Subcutaneous adipose tissue (tissue), 4 donors: ENCODE measurements around the gene PAX8. TPM values are rescaled to one million over a fixed set of nuclear protein-coding genes. Genes with fewer than 3 reads are reported as not detected.

ENCODE experiments used
- total RNA-seq, 4 donors: library from RNA; depleted of rRNA; stranded (reverse); fragments of >200 nt; gene quantifications; one replicate each; pipeline ENCODE4 v1.1.0, GENCODE V29; 2016
- TF ChIP-seq, protein P1 (sequence below): fragments of 450-650 bp; IDR thresholded peaks from one replicate; pipeline ENCODE4 v1.5.1; 2016; ENCODE audit warnings: low read depth, mild to moderate bottlenecking, control low read depth, antibody characterized with exemption, moderate library complexity

Gene PAX8
- 10 to 100 TPM in 1 of 4 donors, 1 to 10 TPM in 3; 2.8 to 10.7 (median 5.8) TPM for total RNA-seq

GRCh38 chr2:113278742-113279139, at the start of gene PAX8:
TSS of gene PAX8 (minus strand) at chr2:113278921. CDS start at chr2:113278394, 527 bp downstream.
- TF ChIP-seq, protein P1, sequence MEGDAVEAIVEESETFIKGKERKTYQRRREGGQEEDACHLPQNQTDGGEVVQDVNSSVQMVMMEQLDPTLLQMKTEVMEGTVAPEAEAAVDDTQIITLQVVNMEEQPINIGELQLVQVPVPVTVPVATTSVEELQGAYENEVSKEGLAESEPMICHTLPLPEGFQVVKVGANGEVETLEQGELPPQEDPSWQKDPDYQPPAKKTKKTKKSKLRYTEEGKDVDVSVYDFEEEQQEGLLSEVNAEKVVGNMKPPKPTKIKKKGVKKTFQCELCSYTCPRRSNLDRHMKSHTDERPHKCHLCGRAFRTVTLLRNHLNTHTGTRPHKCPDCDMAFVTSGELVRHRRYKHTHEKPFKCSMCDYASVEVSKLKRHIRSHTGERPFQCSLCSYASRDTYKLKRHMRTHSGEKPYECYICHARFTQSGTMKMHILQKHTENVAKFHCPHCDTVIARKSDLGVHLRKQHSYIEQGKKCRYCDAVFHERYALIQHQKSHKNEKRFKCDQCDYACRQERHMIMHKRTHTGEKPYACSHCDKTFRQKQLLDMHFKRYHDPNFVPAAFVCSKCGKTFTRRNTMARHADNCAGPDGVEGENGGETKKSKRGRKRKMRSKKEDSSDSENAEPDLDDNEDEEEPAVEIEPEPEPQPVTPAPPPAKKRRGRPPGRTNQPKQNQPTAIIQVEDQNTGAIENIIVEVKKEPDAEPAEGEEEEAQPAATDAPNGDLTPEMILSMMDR: no peak

DNA sequence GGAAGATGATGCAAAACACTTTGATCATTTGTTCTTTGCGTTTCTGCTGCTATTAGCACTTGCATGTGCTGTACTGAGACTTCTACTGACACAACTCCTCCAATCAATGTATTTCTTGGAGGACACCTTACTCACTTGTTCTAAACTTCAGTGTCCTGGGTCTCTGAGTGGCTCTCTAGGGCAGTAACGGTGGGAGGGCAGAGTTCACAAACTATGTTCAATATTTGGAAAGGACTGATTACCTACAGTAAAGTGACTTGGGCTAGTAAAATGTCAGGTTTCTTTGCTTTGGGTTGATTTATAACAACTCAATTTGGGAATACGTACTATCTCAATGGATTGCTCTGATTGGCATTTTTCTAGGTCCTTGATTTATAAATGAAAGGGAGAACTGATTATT, 49.3 kb upstream of the PAX8 start:
- TF ChIP-seq, protein P1: no peak

GRCh38 chr2:113324684-113325160, 46.0 kb upstream of the PAX8 start:
- TF ChIP-seq, protein P1: no peak

GRCh38 chr2:113316085-113316484, 37.4 kb upstream of the PAX8 start:
- TF ChIP-seq, protein P1: no peak

DNA sequence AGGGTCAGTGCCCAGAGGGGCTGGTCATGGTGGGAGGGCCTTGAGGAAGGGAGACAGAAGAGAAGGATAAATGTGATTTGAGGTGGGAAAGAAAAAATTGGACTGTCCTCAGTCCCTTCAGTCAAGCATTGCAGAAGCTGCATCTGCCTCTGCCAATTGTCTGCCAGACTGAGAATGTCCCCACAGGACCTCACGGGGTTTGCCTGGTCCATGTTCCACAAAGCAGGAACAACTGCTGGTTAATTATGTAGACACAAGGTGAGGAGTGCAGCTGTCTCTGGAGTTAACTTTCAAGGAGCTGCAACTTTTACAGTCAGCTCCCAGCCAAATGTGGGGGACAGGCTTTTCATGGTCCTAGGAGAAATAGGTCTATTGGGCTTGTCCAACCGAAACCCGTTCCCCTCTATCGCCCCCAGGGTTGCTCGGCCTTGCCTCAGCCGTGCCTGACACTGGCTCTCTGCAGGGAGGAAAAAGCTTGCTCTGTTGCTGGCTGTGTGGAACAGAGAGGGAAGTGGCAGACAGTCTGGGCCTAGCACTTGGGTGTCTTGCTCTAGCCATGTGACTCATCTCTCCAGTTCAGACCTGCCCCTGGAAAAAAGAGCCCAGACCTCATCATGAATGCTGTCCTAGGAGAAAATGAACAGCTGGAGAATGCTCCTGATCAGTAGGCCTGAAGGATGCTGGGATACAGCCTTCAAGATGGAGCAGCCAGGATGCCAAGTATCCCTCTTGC, 31.1 kb upstream of the PAX8 start:
- TF ChIP-seq, protein P1: no peak

DNA sequence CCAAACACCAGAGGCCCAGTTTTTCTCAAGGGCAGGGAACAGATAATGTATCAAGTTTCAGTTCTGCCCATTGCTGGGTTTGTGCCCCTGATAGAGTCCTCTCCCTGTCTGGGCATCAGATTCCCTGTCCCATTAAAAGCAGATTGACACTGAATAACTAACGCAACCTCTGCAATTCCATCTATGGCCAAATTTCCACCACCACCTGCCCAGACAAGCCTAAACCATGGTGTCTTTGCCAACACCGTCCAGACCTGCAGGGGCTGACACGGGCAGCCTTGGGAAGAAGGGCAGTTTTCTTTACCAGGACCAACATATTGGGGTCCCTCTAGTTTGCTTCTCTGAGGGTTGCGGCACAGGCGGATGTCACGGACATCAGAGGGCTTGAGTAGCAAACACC, 26.4 kb upstream of the PAX8 start:
- TF ChIP-seq, protein P1: no peak

DNA sequence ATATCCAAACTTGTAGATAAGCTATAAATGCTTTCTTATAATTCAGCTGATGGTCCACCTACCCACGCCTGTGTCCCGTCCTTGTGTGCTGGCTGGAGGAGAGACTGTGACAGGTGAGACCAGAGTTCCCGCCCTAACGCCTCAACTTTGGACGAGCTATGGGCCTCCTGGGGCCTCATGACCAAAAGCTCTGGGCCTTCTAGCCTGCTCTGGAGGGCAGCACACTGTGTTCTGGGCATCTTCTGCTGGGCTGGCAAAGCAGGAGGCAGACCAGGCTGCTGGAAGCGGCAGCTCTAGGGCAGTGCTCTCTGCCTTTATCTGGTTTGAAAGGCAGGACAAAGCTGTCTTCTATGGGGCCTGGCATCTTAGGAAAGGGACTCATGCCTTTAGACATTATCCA, 26.0 kb upstream of the PAX8 start:
- TF ChIP-seq, protein P1: no peak
